ENCODE data around the gene CLP1. TPM values are rescaled to one million over a fixed set of nuclear protein-coding genes. Genes with fewer than 3 reads are reported as not detected.
"Not testable (repeated sequence)": the region's sequence is repeated elsewhere in the genome, so short reads cannot be mapped to it uniquely, and the experiment has no call there.

Gene CLP1
- total RNA-seq, 6 donors from 2014 or later: 10.5 to 16.9 (median 13.4) TPM

DNA sequence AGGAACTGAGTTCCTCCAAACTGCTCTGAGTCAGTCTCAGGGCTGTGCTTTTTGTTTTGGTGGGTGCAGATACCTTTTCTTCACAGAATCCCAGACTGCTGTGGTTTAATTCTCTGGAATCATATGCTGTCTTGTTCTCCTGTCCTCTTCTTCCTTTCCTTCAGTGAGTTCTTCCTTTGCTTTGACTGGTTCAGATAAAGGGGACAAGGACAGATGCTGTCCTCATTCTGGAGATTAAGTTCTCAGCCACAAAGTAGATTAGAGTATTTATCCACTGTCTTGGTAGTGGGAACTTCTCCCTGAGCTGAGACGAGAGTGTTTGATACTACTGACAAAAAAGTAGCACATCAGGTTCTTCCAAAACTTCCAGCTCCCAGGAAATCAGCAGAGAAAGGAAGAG, 23.6 kb downstream of the CLP1 start:
- TF ChIP-seq, protein P1, sequence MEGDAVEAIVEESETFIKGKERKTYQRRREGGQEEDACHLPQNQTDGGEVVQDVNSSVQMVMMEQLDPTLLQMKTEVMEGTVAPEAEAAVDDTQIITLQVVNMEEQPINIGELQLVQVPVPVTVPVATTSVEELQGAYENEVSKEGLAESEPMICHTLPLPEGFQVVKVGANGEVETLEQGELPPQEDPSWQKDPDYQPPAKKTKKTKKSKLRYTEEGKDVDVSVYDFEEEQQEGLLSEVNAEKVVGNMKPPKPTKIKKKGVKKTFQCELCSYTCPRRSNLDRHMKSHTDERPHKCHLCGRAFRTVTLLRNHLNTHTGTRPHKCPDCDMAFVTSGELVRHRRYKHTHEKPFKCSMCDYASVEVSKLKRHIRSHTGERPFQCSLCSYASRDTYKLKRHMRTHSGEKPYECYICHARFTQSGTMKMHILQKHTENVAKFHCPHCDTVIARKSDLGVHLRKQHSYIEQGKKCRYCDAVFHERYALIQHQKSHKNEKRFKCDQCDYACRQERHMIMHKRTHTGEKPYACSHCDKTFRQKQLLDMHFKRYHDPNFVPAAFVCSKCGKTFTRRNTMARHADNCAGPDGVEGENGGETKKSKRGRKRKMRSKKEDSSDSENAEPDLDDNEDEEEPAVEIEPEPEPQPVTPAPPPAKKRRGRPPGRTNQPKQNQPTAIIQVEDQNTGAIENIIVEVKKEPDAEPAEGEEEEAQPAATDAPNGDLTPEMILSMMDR (IDR thresholded peaks at IDR 0.05): no peak
- no peak for TF ChIP-seq POLR2AphosphoS5 (IDR thresholded peaks at IDR 0.05)
- TF ChIP-seq EP300 (IDR thresholded peaks at IDR 0.05): no peak
- no peak for TF ChIP-seq POLR2A (IDR thresholded peaks at IDR 0.05)
- DNase-seq: no peak
- no peak overlapping the region for H3K27ac ChIP-seq
- H3K4me1 ChIP-seq: peaks cover 4 to 24% (median 8%) of the 10 kb centered on the region in 4 donors
- H3K27me3 ChIP-seq: no peaks in the 10 kb centered on the region
- H3K4me3 ChIP-seq: no peak overlapping the region
- ATAC-seq (ENCODE audit: low FRiP score in 2 of 2): no peak
- H3K36me3 ChIP-seq: peaks cover 14 to 76% (median 34%) of the 10 kb centered on the region in 4 donors
- H3K9me3 ChIP-seq: no peaks in the 10 kb centered on the region
- 67% methylated on average over 1 of the region's 1 CpG for WGBS, 2 donors

- H3K27ac ChIP-seq; H3K4me3 ChIP-seq; DNase-seq; H3K4me1 ChIP-seq; ATAC-seq (ENCODE audit: low FRiP score in 2 of 2); H3K27me3 ChIP-seq; H3K9me3 ChIP-seq: not testable (repeated sequence)
- peaks cover 52 to 100% (median 90%) of the 10 kb centered on the region in 4 donors for H3K36me3 ChIP-seq
- 95 to 99% methylated on average over 5 of the region's 5 CpGs for WGBS, 2 donors
Observed at GRCh38 chr11:57690474-57690873, 32.9 kb downstream of the CLP1 start.

DNA sequence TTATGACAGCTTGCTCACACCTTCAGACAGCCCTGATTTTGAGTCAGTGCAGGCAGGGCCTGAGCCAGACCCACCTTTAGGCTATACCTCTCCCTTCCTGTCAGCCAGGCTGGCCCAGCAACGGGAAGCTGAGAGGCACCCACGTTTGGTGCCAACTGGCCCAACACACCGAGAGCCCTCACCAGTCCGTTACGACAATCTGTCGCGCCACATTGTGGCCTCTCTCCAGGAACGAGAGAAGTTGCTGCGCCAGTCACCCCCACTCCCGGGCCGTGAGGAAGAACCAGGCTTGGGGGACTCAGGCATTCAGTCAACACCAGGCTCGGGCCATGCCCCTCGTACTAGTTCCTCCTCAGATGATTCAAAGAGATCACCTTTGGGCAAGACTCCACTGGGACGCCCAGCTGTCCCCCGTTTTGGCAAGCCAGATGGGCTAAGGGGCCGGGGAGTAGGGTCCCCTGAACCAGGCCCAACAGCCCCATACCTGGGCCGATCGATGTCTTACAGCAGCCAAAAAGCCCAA, 41.3 kb downstream of the CLP1 start:
- peak in 1 of 2 donors; percentile 43 for ATAC-seq (ENCODE audit: low FRiP score in 2 of 2)
- Histone ChIP-seq H3K4me3 (no peak overlapping the region), H3K27ac (no peak overlapping the region), H3K27me3 (no peaks in the 10 kb centered on the region), H3K36me3 (peaks cover 57 to 97% (median 85%) of the 10 kb centered on the region in 4 donors), H3K9me3 (no peaks in the 10 kb centered on the region), H3K4me1 (no peaks in the 10 kb centered on the region)
- TF ChIP-seq POLR2A (IDR thresholded peaks at IDR 0.05) (no peak), POLR2AphosphoS5 (IDR thresholded peaks at IDR 0.05) (no peak), EP300 (IDR thresholded peaks at IDR 0.05) (no peak)
- TF ChIP-seq, protein P1 (IDR thresholded peaks at IDR 0.05): no peak
- 91 to 93% methylated on average over 15 to 18 of the region's 18 CpGs for WGBS, 2 donors
- DNase-seq: peak in 1 of 2 donors; percentile 38

DNA sequence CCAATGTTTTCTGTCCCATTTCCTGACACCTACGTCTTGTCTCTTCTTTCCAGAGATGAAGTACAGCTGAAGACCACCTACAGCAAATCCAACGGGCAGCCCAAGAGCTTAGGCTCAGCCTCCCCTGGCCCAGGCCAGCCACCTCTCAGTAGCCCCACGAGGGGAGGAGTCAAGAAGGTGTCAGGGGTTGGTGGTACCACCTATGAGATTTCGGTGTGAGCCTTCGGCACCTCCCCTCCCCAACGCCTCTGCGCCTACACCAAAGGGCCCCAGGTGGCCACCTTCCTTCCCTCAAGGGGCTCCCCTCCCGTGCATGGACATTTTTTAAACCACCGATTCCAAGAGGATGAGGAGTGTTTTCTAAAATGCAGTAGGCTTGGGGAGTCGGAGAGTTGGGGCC, 42.3 kb downstream of the CLP1 start:
- no peaks in the 10 kb centered on the region for H3K27me3 ChIP-seq
- ATAC-seq (ENCODE audit: low FRiP score in 2 of 2) (no peak), DNase-seq (no peak)
- WGBS, 2 donors: 88 to 95% methylated on average over 10 of the region's 10 CpGs
- H3K27ac ChIP-seq: no peak overlapping the region
- H3K9me3 ChIP-seq: no peaks in the 10 kb centered on the region
- TF ChIP-seq, protein P1 (IDR thresholded peaks at IDR 0.05): no peak
- TF ChIP-seq EP300 (IDR thresholded peaks at IDR 0.05): no peak
- TF ChIP-seq POLR2AphosphoS5 (IDR thresholded peaks at IDR 0.05): no peak
- no peak for TF ChIP-seq POLR2A (IDR thresholded peaks at IDR 0.05)
- H3K4me3 ChIP-seq: no peak overlapping the region
- H3K4me1 ChIP-seq: no peaks in the 10 kb centered on the region
- H3K36me3 ChIP-seq: peaks cover 48 to 97% (median 83%) of the 10 kb centered on the region in 4 donors

DNA sequence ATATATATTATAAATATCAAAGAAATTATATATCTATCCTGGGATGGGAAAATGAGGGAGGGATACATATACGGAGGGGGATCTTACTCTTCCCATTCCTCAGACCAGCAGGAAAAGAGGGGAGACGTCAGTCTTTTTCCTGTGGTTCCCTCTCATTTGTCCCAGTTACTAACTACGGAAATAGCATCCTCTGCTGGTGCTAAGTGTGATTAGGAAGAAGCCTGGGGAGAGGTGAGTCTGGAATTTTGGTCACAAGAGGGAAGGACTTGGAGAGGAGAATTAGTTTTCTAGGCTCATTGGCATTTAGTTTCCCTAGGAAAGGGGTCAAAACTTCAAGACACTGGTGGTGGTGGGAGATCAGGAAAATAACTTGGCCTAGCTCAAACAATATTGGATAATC, 42.9 kb downstream of the CLP1 start:
- no peak for ATAC-seq (ENCODE audit: low FRiP score in 2 of 2)
- H3K27ac ChIP-seq: no peak overlapping the region
- no peak overlapping the region for H3K4me3 ChIP-seq
- peaks cover 42 to 96% (median 79%) of the 10 kb centered on the region in 4 donors for H3K36me3 ChIP-seq
- TF ChIP-seq EP300 (IDR thresholded peaks at IDR 0.05): no peak
- no peak for TF ChIP-seq POLR2AphosphoS5 (IDR thresholded peaks at IDR 0.05)
- no peak for TF ChIP-seq POLR2A (IDR thresholded peaks at IDR 0.05)
- TF ChIP-seq, protein P1 (IDR thresholded peaks at IDR 0.05): no peak
- H3K27me3 ChIP-seq: no peaks in the 10 kb centered on the region
- 69 to 75% methylated on average over 3 of the region's 3 CpGs for WGBS, 2 donors
- no peaks in the 10 kb centered on the region for H3K9me3 ChIP-seq
- H3K4me1 ChIP-seq: no peaks in the 10 kb centered on the region
- DNase-seq: no peak

Measured in upper lobe of left lung (tissue), 6 donors.